HCT116 (cell line): ENCODE measurements around the gene TCP10L.

Source experiments
- CTCF ChIP-seq, 3 experiments: fragments of 200-600 bp in 1 of 3; sonication (generic) in 1 of 3; IDR thresholded peaks in 2 of 3; conservative IDR thresholded peaks in 1 of 3; 2 replicates each; pipeline ENCODE4 v1.5.1; 2012 to 2017; ENCODE audit warnings: low read depth in 2 of 3, low read length in 2 of 3, antibody characterized with exemption in 1 of 3, borderline replicate concordance in 1 of 3, control low read depth in 1 of 3, mild to moderate bottlenecking in 1 of 3, mixed read lengths in 1 of 3, mixed run types in 1 of 3, moderate library complexity in 1 of 3; ENCODE audit not compliant: insufficient read depth in 1 of 3
- EZH2 ChIP-seq: fragments of 200-600 bp; sonication (generic); IDR thresholded peaks from 2 replicates; pipeline ENCODE4 v1.6.1; 2017; ENCODE audit warnings: antibody characterized with exemption, mixed run types
- MAX ChIP-seq: IDR thresholded peaks from 2 replicates; pipeline ENCODE4 v1.6.1; 2012
- POLR2A ChIP-seq: IDR thresholded peaks from 2 replicates; pipeline ENCODE4 v1.7.0; 2011; ENCODE audit warnings: borderline replicate concordance; ENCODE audit not compliant: insufficient read depth, insufficient read length; ENCODE audit errors: extremely low read depth
- POLR2AphosphoS5 ChIP-seq: IDR thresholded peaks from 2 replicates; pipeline ENCODE4 v1.6.1; 2011; ENCODE audit warnings: mild to moderate bottlenecking, low read depth, low read length, moderate library complexity
- REST ChIP-seq: IDR thresholded peaks from 2 replicates; pipeline ENCODE4 v1.6.1; 2012; ENCODE audit warnings: low read depth
- SIN3A ChIP-seq: IDR thresholded peaks from 2 replicates; pipeline ENCODE4 v1.6.1; 2012; ENCODE audit warnings: low read depth
- SP1 ChIP-seq: IDR thresholded peaks from 2 replicates; pipeline ENCODE4 v1.6.1; 2012; ENCODE audit warnings: low read depth
- ZBTB33 ChIP-seq: IDR thresholded peaks from 2 replicates; pipeline ENCODE4 v1.6.1; 2011; ENCODE audit warnings: mild to moderate bottlenecking, low read length, moderate library complexity; ENCODE audit not compliant: insufficient replicate concordance; ENCODE audit errors: extremely low read depth
- ZFX ChIP-seq: fragments of 450-650 bp; IDR thresholded peaks from 2 replicates; pipeline ENCODE4 v1.6.1; 2017
- ZNF274 ChIP-seq: fragments of 200-500 bp; sonication (Bioruptor generic); IDR thresholded peaks from 2 replicates; pipeline ENCODE4 v1.6.1; 2014; ENCODE audit warnings: mild to moderate bottlenecking, low read depth, low read length, inconsistent platforms

- no peak for TF ChIP-seq EZH2
- TF ChIP-seq ZNF274, result no peak
- no peak for TF ChIP-seq CTCF (IDR thresholded peaks at IDR 0.05 in 2 of 3, conservative IDR thresholded peaks at IDR 0.05 in 1 of 3; ENCODE audit: borderline replicate concordance in 1 of 3, insufficient read depth in 1 of 3, low read depth in 2 of 3, low read length in 2 of 3)
- no peak for TF ChIP-seq POLR2AphosphoS5
- TF ChIP-seq MAX, result no peak
- TF ChIP-seq SIN3A, result no peak
- TF ChIP-seq REST, result no peak
- no peak for TF ChIP-seq POLR2A
- no peak for TF ChIP-seq SP1
- no peak for TF ChIP-seq ZFX
- no peak for TF ChIP-seq ZBTB33
Measured at GRCh38 chr21:32580949-32581348, 4.4 kb downstream of the TCP10L start.
